CD4-positive, alpha-beta T cell treated with Interleukin-21 for 1 hour (primary cell): ENCODE results near the gene ACADVL.
A peak's percentile ranks its signal among the peaks of the same experiment; 100 is the strongest.
"Not testable (repeated sequence)": the region's sequence is repeated elsewhere in the genome, so short reads cannot be mapped to it uniquely, and the experiment has no call there.

Experiments
- DNase-seq: peaks from one replicate; pipeline ENCODE4 v3.0.0-alpha.2; 2020

Gene ACADVL

DNA sequence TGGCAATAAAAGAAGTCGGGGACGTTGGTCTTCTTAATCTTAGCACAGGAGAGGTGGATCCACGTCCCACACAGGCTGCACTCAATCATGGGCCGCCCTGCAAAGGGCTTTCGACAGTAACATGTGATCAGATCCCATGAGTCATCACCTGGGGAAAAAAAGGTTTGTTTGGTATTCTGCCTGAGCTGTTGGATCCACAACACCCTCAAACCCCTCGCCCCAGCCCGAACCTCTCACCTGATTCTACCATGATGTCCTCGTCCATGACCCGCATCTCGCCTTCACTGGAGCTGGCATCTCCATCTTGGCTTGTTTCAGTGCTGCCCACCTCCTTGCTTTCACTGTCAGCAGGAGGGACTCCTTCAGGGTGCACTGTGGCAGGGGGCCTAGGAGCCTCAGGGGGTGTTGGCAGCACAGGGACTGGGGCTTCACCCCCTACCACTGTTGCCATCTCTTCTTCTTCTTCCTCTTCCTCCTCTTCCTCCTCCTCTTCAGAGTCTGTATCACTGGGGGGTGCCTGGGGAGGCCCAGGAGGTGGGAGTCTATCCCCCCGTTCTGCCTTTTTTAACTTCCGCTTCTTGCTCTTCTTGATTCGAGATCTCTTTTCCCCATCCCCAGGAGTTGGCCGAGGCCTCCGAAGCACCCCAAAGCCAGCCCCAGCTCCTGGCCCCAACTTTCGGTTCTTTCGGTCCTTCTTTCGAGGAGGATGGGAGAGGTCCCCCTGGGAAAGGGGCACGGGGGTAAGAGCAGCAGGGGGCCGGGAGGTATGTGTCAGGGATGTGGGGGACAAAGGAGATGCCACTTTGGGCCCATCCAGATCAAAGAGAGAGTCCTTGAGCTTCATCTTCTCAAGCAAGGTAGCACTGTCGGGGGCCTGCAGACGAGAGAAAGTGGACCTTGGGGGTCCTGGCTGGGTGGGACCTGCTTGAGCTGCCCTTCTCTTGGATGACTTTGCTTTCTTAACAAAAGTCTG lies 16.2 kb downstream of the ACADVL start:
- DNase-seq = no peak

DNA sequence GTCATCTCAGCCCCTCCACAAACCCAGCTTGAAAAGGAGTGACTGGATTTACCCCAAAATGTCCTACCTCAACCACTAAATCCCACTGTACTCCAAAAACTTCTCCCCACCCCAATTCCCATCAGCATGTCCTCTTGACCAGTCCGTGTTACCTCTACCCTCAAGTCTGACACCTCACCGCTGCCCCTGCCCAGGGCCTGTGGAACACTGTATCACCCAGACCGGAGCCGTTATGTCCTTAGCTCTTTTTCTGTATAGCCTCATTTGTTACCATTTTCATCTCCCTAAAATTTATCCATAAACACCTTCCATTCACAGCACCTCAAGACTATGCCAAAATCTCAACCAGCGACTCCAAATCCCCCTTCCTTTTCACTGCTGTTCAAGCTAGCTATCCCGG lies 17.1 kb downstream of the ACADVL start:
- no peak for DNase-seq

DNA sequence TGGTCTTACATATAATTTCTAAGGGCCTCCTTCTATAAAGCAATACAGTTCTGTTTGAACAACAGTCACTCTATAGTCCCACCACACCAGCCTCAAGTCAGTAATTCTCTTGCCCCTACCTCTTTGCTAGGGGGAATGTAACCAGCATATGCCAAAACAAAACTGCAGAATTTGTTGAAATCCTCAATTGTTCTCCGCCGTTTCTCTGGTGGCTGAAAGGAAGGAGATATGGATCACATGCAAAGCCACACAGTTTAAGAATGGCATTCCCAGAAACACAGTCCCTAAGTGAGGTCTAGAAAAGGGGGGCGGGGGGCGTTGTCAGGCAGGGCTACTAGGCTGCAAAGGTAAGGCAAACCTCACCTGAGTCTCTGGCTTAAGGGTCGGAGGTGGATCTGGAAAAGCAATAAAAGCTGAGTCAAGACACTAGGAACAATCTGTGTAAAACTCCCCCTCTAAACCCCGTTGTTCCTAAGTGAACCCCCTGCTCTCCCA lies 17.6 kb downstream of the ACADVL start:
- no peak for DNase-seq

DNA sequence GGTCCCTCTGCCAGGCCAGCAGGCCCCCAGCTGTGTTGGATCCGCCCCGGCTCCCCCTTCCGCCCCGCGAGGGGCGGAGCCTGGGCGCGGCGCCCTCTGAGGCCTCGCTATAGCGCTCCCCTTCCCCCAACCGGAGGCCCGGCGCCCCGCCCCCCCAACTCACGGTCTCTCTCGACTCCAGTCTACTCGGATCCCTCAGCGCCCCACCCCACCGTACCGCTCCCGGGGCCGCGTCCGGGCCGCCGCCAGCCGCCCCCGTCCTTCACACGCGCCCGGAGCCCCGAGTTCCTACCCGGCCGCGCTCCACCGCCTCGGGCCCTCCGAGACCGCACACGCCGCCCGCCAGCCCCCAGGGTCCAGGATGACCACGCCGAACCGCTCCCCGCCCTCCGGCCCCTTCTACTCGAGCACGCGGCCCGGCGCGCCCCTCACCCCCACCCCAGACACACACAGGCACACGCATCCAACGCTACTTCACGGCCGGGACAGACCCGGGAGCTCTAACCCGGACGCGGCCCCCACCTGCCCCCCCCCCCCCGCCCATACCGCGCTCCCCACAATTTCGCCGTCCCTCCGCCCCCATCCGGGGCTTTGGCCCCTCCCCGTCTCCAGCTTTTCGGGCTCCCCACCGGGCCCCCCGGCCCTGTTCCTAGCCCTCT lies 18.2 kb downstream of the ACADVL start:
- peak; percentile 89 for DNase-seq

DNA sequence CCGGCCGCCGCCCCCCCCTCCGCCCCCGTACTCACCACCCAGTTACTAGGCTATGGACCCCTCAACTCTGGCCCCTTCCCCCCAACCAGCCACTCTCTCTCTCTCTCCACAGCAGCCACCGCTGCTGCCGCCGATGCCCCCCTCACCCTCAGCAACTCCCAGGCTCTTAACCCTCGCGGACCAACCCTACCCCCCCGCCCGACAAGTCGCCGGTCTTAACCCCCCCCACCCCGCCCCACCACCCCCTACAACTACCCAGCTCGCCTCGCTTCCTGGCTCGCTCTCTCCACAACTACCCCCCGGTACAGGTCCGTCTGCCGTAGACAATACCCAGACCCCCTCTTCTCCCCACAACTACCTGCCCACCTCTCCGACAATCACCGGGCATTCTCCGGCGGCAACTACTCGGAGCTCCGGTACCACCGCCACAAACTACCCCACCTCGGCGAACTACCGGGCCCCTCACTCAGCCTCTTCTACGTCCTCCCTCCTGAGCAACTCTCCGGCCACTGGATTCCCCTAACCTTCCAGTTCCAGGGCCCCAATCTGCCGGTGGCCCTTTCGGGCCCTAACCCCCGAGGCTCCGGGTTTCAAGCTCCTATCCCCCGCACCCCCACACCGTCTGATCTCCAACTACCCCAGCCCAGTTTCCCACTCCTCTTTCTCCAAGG lies 18.8 kb downstream of the ACADVL start:
- peak; percentile 59 for DNase-seq

DNA sequence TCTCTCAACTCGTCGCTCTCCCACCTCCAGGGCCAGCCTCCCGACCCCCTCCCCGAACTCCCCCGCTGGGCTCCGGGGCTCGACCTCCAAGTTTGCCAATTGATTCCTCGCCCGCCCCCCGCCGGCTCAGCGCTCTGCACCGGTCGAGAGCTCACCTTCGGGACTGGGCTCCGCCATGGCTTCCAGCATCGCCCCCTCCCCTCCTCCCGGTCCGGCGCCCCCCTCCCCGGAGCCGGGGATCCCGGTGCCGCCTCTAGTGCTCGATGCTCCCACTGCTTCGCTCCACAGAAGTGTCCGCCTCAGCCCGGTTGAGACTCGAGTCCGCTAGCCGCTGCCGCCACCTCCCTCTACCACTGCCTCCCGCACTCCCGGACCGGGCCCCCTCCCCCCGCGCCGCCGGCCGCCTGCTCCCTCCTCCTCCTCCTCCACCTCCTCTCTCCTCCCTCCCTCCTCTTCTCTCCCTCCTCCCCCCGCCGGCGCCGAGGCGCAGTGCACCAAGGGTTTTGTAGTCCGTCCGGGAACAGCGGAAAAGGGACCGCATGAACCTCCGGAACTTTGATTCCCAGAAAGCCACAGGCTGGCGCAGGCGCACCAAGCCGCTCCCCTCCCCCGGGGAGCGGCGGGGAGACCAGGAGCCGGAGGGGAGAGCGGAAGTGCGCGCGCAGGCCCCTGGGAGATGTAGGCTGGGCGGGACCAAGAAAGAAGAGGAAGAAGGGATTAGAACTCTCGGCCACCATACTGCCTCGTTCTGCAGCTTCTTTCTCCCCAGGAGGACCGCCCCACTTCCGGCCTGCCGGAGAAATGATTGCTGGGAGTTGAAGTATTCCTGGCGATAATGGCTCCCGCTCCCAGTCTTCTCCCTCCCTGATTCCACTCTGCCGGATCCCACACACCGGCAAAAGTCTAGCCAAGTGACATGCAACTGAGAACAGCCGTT lies 19.6 kb downstream of the ACADVL start, which contains the start of gene PHF23:
TSS of gene PHF23 (minus strand) at position 367 of the 937 bp plus-strand sequence. CDS start at position 189, 178 bp downstream.
- peak; percentile 99 for DNase-seq

DNA sequence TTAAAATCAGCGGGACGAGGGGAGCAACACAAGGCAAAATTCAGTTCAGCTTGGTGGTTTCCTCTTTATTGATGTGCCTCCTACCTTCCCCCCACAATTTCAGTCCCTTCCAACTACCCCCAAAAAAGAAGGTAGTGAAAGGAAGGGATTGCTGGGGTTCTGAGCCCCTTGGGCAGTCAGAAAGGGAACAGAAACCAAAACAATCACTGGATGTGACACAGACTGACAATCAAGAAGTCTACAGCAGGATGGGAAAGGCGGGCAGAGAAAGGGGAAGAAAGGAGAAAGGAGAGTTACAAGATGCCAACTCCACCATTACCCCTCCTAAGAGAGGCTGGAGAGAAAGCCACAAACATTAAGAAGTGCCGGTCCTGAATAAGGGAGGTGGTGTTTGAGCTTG lies 20.6 kb downstream of the ACADVL start:
- DNase-seq = no peak

DNA sequence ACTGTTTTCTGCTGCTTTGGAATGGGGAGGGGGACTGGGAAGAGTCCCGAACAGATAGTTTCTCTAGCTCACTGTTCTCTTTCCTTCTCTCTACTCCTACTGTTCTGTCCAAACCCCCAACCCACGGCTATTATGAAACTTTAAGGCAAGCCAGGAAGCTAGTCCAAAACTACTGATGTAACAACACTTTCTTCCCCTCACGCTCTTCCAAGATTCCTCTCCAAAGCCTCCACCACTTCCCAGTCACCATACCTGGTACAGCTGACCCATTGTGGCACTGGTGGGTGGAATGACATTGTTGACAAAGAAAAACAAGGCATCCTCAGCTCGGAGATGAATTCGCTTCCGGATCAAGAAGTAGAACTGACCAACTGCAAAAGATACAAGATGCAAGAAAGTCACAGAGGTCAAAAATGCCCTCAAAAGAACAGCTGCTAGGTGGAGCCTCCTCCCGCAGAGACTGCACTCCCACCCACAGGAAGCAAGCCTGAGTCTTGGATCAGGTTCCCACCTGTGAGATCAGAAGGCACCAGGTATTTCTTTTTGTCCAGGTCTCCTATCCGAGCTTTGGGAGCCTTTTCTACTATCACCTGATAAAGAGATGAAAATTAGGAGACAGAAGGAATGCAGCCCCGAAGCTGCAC lies 21.5 kb downstream of the ACADVL start:
- no peak for DNase-seq

DNA sequence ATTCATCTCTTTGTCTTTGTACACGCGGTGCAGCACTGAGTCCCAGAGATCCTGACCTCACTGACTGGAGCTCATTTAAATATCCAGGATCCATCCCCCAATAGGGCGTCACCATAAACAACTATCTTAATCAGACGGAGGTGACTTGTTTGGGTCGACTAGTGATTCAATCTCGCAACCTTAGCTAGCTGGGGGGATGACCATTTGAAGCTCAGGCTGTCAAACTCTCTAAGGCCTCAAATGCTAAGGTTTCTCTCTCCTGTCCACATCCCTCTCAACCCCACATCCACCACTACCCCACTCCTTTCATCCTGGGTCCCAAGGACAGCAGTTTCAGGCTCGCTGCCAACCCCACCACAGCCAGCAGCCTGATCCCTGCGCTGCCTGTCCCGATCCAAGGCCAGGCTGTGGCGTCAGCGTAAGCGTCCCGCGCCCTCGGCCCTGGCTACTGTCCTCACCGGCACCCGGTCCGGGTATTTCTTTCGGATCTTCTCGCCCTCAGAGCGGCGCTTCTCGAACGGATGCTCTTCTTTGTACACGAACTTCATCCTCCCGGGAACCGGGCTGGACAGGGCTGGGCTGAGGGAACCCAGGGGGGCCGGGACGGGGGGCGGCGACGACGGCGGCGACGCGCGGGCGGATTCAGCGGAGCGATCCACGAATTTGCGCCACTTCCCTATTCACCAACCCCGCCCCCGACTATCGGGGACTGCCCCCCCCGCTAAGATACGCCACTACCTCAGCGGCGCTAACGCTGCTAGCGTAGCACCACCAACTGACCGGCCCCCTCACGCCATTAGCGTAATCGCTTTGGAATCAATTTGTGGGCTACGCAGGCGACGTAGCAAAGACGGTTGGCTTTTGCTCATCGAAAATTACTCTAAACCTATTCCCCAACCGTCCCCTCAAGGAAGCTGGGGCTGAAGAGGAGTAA lies 22.3 kb downstream of the ACADVL start, which contains the start of gene GABARAP:
TSS of gene GABARAP (minus strand) at position 667 of the 934 bp plus-strand sequence. CDS start at position 548, 119 bp downstream.
- peak; percentile 94 for DNase-seq

DNA sequence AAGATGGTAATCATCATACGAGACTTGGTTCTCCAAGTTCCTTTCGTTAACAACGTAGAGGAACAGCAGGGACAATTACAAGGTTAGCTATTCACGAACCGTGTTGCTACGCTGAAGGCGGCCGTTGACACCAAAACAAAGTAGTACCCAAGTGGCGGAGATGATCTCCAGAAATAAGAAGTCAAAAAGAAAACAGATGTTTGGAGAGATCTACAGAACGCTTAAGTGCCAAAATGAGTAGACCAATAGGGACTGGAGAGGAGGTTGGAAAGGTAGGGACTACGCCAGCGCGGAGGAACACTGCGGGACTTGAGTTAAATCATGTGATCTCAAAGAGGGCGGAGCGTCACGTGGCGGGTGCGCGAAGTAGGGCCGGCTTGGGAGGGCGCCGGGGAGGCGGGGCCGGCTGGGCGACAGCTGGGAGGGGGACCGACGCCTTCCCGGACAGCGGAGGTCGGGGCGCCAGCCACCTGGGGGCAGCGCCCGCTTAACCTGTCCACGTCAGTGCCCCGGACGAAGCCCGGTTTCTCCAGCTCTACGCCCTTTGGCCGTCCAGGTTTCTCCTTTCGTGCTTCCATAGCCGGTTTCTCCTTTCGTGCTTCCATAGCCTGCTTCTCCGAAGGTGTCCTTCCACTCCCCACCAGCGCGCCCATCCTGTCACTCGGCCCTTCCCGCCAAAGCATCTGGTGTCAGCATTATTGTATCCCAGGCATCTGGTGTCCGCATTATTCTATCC lies 23.1 kb downstream of the ACADVL start:
- DNase-seq = peak; percentile 95

DNA sequence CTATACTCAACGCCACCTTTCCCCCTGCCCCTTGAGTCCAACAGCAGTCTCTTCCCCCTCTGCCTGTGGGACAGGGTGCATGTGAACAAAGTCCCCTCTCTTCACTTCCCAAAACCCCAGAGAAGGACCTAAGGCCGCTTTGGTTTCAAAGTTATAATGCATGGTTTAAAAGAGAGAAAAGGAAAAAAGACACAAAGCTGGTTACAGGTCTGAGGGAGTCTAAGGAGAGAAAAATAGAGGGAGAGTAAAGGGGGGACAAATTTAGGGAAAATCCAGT lies 23.7 kb downstream of the ACADVL start:
- DNase-seq = no peak

DNA sequence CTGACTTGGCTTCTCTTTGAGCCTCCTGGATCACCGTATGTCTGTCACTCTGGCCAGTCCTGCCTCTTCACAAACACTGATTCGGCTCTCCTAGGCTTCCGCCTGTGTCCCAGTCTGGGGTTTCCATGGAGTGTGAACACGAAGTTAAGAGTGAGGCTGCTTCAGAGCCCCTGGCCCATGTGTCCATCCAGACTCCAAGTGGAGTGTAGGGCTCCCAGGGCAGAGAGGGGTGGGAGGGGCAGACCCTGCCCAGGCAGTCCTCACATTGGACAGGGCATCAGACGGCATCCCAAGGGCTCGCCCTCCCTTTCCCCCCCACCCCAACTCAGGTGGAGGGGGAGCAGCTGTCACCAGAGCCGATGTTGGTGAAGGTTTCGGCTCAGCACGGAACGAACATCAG lies 24.1 kb downstream of the ACADVL start:
- DNase-seq = not testable (repeated sequence)

DNA sequence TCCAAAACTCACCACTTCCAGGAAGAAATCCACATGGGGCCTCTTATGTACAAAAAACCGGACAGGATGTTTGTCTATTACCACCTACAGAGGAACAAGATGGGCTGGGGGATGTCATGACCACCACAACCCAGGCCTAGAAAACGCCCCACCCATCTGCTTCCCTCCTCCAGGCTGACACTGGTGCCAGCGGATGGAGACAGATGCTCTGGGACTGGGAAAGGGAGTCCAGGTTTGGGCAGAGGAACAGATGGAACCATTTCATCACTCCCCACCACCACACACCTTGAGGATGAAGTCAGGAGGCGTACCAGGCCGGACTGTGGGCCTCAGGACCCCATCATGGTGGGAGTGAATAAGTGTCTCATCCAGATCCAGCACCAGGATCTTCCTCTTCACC lies 27.0 kb downstream of the ACADVL start:
- no peak for DNase-seq

DNA sequence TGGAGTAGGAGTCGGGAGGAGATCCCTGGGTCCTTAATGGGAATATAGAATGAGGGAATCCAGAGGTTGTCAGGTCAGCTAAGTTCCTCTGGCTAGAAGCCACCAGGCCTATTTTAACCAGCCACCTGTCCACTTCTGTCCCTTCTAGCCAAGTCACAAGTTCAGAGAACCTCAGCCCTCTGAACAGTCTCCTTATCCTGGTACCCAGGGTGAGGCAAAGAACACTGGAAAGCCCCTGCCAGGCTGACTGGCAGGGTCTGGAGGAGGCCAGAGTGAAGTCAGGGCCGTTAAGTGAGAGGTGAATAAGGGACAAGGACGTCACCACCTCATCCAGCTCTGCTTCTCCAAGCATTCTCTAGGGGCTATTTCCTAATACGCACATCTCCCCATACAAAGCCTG lies 29.1 kb downstream of the ACADVL start:
- DNase-seq = no peak

DNA sequence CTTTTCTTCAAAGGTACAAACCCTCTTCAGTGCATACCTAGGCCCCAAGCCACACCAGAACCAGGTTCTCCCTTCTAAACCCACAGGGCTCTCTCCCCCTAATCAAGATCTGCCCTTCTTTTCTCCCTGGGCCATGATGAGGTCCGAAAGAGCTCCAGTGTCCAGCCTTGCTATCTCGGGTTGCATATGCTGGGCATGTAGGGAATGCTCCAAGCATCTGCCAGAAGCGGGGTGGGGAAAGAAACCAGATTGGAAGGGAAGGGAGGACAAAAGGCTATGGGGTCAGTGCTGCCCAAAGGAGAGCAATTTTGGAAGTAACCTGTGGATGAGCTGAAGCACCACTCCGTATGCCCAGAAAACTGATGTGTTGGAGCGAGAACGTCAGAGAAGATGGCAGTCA lies 29.5 kb downstream of the ACADVL start:
- DNase-seq = no peak

DNA sequence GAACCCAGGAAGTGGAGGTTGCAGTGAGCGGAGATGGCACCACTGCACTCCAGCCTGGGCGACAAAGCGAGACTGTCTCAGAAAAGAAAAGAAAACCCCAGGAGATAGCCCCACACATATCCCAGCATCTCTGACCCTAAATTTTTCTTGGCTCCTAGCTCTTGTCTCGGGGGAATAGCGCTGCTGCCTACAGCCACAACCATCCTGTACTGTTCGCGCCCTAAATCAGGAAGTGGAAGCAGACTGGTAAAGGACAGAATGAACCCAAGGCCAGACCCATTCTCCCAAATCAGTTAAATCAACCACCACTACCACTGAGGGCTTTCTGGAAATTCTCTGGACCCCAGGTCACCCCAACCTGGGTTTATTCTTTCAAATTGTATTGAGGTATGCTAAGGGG lies 30.1 kb downstream of the ACADVL start:
- DNase-seq = no peak

DNA sequence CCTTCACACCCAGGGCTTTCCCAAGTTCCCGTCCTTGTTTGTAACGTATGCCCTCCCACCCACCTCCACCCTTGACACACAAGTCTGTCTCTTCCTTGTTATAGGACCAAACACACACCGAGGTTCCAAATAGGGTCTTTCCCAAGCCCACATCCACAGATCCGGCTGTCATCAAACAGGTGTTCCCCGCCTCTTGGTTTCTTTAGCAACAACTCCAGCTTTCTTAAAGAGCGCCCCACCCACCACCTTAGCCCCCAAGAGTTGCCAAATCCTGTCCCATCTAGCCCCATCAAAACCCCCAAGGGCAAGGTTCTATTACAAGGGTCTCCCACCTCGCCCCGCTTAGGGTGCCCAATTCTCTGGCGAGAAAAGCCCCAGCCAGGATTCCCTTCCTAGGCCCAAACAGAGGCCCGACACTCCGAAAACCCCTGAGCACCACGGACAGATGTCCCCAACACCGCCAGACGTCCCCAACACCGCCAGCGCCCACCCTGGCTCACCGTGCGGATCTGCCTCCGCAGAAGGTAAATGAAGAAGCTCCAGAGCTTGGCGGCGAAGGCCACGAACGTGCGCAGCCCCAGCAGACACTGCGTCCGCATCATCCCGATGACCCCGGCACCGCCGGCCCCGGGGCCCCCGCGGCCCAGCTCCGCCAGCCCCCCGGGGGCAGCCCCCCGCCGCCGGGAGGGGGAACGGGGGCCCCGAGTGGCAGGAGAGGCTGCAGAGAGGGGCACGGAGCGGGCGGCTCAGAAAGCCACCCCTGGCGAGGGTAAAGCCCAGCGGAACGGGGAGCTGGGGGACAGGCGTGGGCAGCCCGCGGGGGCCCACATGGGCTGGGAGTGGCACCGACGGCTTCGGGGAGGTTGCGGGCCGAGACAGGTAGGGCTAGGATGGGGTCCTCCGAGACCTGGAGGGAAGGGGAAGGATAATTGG lies 31.2 kb downstream of the ACADVL start:
- peak; percentile 77 for DNase-seq

DNA sequence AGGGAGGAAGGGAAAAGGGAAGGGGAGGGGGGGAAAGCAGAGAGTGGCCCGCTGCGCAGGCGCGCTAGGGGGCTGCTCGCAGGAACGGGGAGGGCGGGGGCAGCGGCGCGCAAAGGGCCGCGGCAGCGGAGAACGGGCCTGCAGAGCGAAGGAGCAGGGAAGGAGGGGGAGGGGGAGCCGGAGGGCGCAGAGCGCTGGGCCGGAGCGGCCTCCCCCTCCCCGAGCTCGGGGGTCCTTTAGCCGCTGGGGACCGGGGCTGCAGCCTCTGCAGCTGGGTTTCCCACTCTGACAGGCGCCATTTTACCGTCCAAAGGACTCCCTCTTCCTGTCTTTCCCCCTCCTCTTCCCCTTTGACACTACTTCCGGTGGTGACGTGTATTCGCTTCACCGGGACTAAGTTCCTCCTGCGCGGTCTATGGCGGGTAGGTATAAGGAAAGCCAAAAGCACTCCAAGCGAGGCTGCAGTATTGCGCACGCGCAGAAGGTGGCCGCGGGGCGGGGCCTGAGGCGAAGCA lies 32.0 kb downstream of the ACADVL start, which contains the start of gene CTDNEP1:
TSS of gene CTDNEP1 (minus strand) at position 74 of the 515 bp plus-strand sequence. CDS start 438 bp downstream, outside the sequence.
- peak; percentile 99 for DNase-seq
